CD14-positive monocyte (primary cell): Measurements from ENCODE around the gene DPH7. TPM values are rescaled to one million over a fixed set of nuclear protein-coding genes. Genes with fewer than 3 reads are reported as not detected.
A peak's percentile ranks its signal among the peaks of the same experiment; 100 is the strongest.

Source experiments
- DNase-seq, 3 donors: peaks; one replicate each; pipeline ENCODE4 v3.0.0-alpha.2; 2011 to 2022
- H2AFZ ChIP-seq: 2 replicates; pipeline ENCODE4 v1.6.0; 2012; ENCODE audit warnings: mild to moderate bottlenecking, low read depth, low read length, inconsistent platforms; ENCODE audit not compliant: insufficient read depth, poor library complexity, severe bottlenecking
- H3K27ac ChIP-seq, 2 donors: 1 replicate in 1 of 2; 2 replicates in 1 of 2; pipeline ENCODE4 v1.5.1; 2012 to 2013; ENCODE audit warnings: low read length in 2 of 2, control low read depth in 1 of 2, inconsistent platforms in 1 of 2, low read depth in 1 of 2, mild to moderate bottlenecking in 1 of 2
- H3K27me3 ChIP-seq, 2 donors: one replicate each; pipeline versions ENCODE4 v1.6.0 to v1.6.1; 2011 to 2013; ENCODE audit warnings: low read length in 2 of 2; ENCODE audit not compliant: control insufficient read depth in 2 of 2, insufficient read depth in 2 of 2
- H3K36me3 ChIP-seq, 2 donors: replicated peaks in 1 of 2; 1 replicate in 1 of 2; 2 replicates in 1 of 2; pipeline versions ENCODE4 v1.5.1 to v1.6.1; 2012 to 2013; ENCODE audit warnings: low read length in 2 of 2, control low read depth in 1 of 2, inconsistent platforms in 1 of 2, mild to moderate bottlenecking in 1 of 2; ENCODE audit not compliant: insufficient read depth in 2 of 2, control insufficient read depth in 1 of 2
- H3K4me1 ChIP-seq, 2 donors: 1 replicate in 1 of 2; 2 replicates in 1 of 2; pipeline versions ENCODE4 v1.5.1 to v1.6.1; 2012 to 2013; ENCODE audit warnings: low read length in 2 of 2, control low read depth in 1 of 2, inconsistent platforms in 1 of 2, mild to moderate bottlenecking in 1 of 2, moderate library complexity in 1 of 2; ENCODE audit not compliant: insufficient read depth in 2 of 2, control insufficient read depth in 1 of 2
- H3K4me2 ChIP-seq: replicated peaks from 2 replicates; pipeline ENCODE3; 2012; ENCODE audit warnings: low read length, moderate library complexity, mild to moderate bottlenecking; ENCODE audit not compliant: poor library complexity, severe bottlenecking; ENCODE audit errors: extremely low read depth
- H3K4me3 ChIP-seq, 3 experiments: fragments of 200-600 bp in 1 of 3; sonication (generic) in 1 of 3; replicated peaks in 1 of 3; 1 replicate in 2 of 3; 2 replicates in 1 of 3; pipeline ENCODE4 v1.5.1; 2011 to 2013; ENCODE audit warnings: low read length in 3 of 3, mild to moderate bottlenecking in 3 of 3, control low read depth in 2 of 3, low read depth in 2 of 3, inconsistent platforms in 1 of 3, moderate library complexity in 1 of 3
- H3K79me2 ChIP-seq: 2 replicates; pipeline ENCODE4 v1.6.0; 2012; ENCODE audit warnings: mild to moderate bottlenecking, control low read depth, inconsistent platforms, low read length, moderate library complexity; ENCODE audit not compliant: insufficient read depth
- H3K9ac ChIP-seq: 2 replicates; pipeline ENCODE4 v1.6.0; 2017; ENCODE audit warnings: low read length, mild to moderate bottlenecking; ENCODE audit not compliant: insufficient read depth, poor library complexity, severe bottlenecking
- H3K9me3 ChIP-seq, 2 donors: replicated peaks in 1 of 2; 1 replicate in 1 of 2; 2 replicates in 1 of 2; pipeline versions ENCODE4 v1.5.1 to v1.6.1; 2012 to 2013; ENCODE audit warnings: low read length in 2 of 2, control low read depth in 1 of 2; ENCODE audit not compliant: control insufficient read depth in 1 of 2, insufficient read depth in 1 of 2
- H4K20me1 ChIP-seq: 2 replicates; pipeline ENCODE4 v1.6.0; 2012; ENCODE audit warnings: mild to moderate bottlenecking, low read length, control low read depth, moderate library complexity; ENCODE audit not compliant: insufficient read depth
- H3K27ac Mint-ChIP-seq, 7 donors: one replicate each; pipeline ENCODE4 v1.8.0; 2020; ENCODE audit warnings: mild to moderate bottlenecking in 7 of 7, mixed read lengths in 7 of 7, moderate library complexity in 6 of 7, inconsistent platforms in 2 of 7
- H3K27me3 Mint-ChIP-seq, 3 donors: one replicate each; pipeline ENCODE4 v1.8.0; 2021 to 2022; ENCODE audit warnings: low read depth in 3 of 3, mild to moderate bottlenecking in 3 of 3, mixed read lengths in 3 of 3, moderate library complexity in 3 of 3, inconsistent platforms in 1 of 3
- H3K36me3 Mint-ChIP-seq, 2 donors: one replicate each; pipeline ENCODE4 v1.8.0; 2020; ENCODE audit warnings: mixed read lengths in 2 of 2, inconsistent platforms in 1 of 2, mild to moderate bottlenecking in 1 of 2
- H3K4me1 Mint-ChIP-seq: one replicate; pipeline ENCODE4 v1.8.0; 2020; ENCODE audit warnings: mild to moderate bottlenecking, mixed read lengths
- H3K4me3 Mint-ChIP-seq, 2 donors: one replicate each; pipeline ENCODE4 v1.8.0; 2020; ENCODE audit warnings: mild to moderate bottlenecking in 2 of 2, mixed read lengths in 2 of 2, moderate library complexity in 1 of 2
- H3K9me3 Mint-ChIP-seq, 7 donors: one replicate each; pipeline ENCODE4 v1.8.0; 2020 to 2022; ENCODE audit warnings: mixed read lengths in 7 of 7, mild to moderate bottlenecking in 6 of 7, moderate library complexity in 6 of 7, inconsistent platforms in 2 of 7
- CTCF ChIP-seq: fragments of 200-600 bp; IDR thresholded peaks from one replicate; pipeline ENCODE4 v1.8.0; 2022; ENCODE audit warnings: antibody characterized with exemption, mild to moderate bottlenecking
- WGBS: methylation state at CpG from one replicate; pipeline ENCODE4 v1.1.5; 2013; ENCODE audit warnings: missing lambda C conversion rate; ENCODE audit not compliant: insufficient coverage; 5-methylcytosine and 5-hydroxymethylcytosine counted together
- intact Hi-C, 2 donors: fragments of 100-400 bp; cut with micrococcal nuclease; formaldehyde crosslinking; loops; one replicate each; pipeline versions ENCODE4 v1.15.0 to v1.15.1; 2023
- polyA plus RNA-seq, 3 donors: library from polyadenylated mRNA; depleted of rRNA in 1 of 3; unstranded in 2 of 3; stranded (reverse) in 1 of 3; fragments of 300-500 nt in 2 of 3; fragments of >200 nt in 1 of 3; fragmentation: Illumina TruSeq in 2 of 3; gene quantifications; 1 replicate in 2 of 3; 2 replicates in 1 of 3; pipeline ENCODE4 v1.2.3, GENCODE V29; 2012 to 2021

DPH7 gene
- polyA plus RNA-seq, 3 donors = 13.1 to 45.6 (median 14.2) TPM

DNA sequence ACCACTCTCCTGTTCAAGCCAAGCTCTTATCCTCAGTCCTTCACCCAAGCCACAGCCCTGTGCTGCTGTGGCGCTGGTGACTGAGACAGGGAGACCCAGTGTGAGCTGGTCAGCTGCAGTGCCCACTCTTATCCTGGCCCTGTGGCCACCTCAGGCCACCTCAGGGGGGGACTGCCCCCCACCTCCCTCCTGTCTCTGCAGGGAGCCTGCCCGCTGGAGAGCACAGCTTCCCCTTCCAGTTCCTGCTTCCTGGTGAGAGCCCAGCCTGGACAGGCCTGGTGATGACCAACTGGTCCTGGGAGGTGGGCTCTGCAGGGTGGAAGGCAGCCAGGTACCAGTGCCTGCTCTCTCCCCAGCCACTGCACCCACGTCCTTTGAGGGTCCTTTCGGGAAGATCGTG, 34.5 kb upstream of the DPH7 start:
- DNase-seq = no peak
- peaks cover 97% of the 10 kb centered on the region for H3K79me2 ChIP-seq
- no peaks in the 10 kb centered on the region for H3K9me3 Mint-ChIP-seq
- peaks cover 55% of the 10 kb centered on the region for H3K4me1 Mint-ChIP-seq
- H3K36me3 ChIP-seq = peaks cover 32 to 49% of the 10 kb centered on the region in 2 donors
- intact Hi-C loops = no loop called here
- no peak overlapping the region for H2AFZ ChIP-seq
- TF ChIP-seq CTCF = no peak
- peak overlapping the region in 4 of 7 donors; percentile 73 to 81 (median 76) for H3K27ac Mint-ChIP-seq
- H3K36me3 Mint-ChIP-seq = peaks cover 17 to 41% of the 10 kb centered on the region in 2 donors
- H3K4me1 ChIP-seq = peaks cover 53 to 64% of the 10 kb centered on the region in 2 donors
- no peaks in the 10 kb centered on the region for H3K9me3 ChIP-seq
- H3K27ac ChIP-seq = peak overlapping the region in 1 of 2 donors; percentile 76
- no peak overlapping the region for H3K4me3 ChIP-seq
- no peaks in the 10 kb centered on the region for H3K27me3 ChIP-seq
- H3K27me3 Mint-ChIP-seq = no peaks in the 10 kb centered on the region
- H3K4me3 Mint-ChIP-seq = no peak overlapping the region
- H4K20me1 ChIP-seq = peaks cover 90% of the 10 kb centered on the region
- WGBS = 81% methylated on average over 5 of the region's 5 CpGs
- no peak overlapping the region for H3K4me2 ChIP-seq
- H3K9ac ChIP-seq = no peak overlapping the region

GRCh38 chr9:137612741-137613142, 34.0 kb upstream of the DPH7 start:
- 89% methylated on average over 8 of the region's 8 CpGs for WGBS
- no peak for DNase-seq
- peaks cover 90% of the 10 kb centered on the region for H4K20me1 ChIP-seq
- no peaks in the 10 kb centered on the region for H3K9me3 ChIP-seq
- H3K9ac ChIP-seq = no peak overlapping the region
- H3K27me3 Mint-ChIP-seq = no peaks in the 10 kb centered on the region
- H3K4me1 Mint-ChIP-seq = peaks cover 55% of the 10 kb centered on the region
- no peaks in the 10 kb centered on the region for H3K27me3 ChIP-seq
- H3K79me2 ChIP-seq = peaks cover 92% of the 10 kb centered on the region
- no peak overlapping the region for H2AFZ ChIP-seq
- no peaks in the 10 kb centered on the region for H3K9me3 Mint-ChIP-seq
- no peak overlapping the region for H3K4me2 ChIP-seq
- TF ChIP-seq CTCF = no peak
- peak overlapping the region; percentile 32 to 76 for H3K27ac ChIP-seq
- H3K27ac Mint-ChIP-seq = peak overlapping the region in 4 of 7 donors; percentile 73 to 81 (median 76)
- H3K4me3 Mint-ChIP-seq = no peak overlapping the region
- H3K36me3 ChIP-seq = peaks cover 32 to 49% of the 10 kb centered on the region in 2 donors
- H3K36me3 Mint-ChIP-seq = peaks cover 17 to 41% of the 10 kb centered on the region in 2 donors
- peaks cover 54 to 64% of the 10 kb centered on the region in 2 donors for H3K4me1 ChIP-seq
- no peak overlapping the region for H3K4me3 ChIP-seq
- intact Hi-C loops = no loop called here
